ENCODE data around the gene TPCN2. TPM values are rescaled to one million over a fixed set of nuclear protein-coding genes. Genes with fewer than 3 reads are reported as not detected.

Gene TPCN2
- total RNA-seq, 1 experiment from 2014 or later: 20.6 TPM

DNA sequence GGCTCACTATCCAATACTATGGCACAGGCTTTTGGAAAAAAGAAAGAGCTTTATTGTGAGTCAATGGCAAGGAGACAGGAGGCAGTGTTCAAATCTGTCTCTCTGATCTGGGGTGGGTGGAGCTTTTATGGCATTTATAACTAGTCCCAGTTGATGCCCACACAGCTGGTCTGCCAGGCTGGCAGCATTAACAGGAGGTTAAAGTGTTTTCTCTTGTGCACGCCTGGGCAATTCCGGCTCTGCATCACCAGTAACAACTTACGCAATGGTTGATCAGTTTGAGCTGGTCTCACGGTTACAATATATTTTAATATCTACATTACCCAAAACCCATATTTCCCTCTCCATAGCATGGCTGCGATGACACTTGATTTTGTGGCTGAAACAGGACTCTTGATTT lies 91.9 kb downstream of the TPCN2 start:
- Histone ChIP-seq H3K36me3 (ENCODE audit: control insufficient read depth, insufficient read depth, low read length) (no peaks in the 10 kb centered on the region), H3K4me3 (ENCODE audit: low read depth in 2 of 2, low read length in 2 of 2) (no peak overlapping the region), H3K27me3 (ENCODE audit: control insufficient read depth, insufficient read depth, low read length) (no peaks in the 10 kb centered on the region), H3K9me3 (ENCODE audit: control insufficient read depth, insufficient read depth, low read depth, low read length) (peaks cover 4% of the 10 kb centered on the region; the same call in 1 of the 2 replicates), H3K27ac (ENCODE audit: low read length) (no peak overlapping the region), H3K4me1 (ENCODE audit: control insufficient read depth, insufficient read depth, low read length) (no peaks in the 10 kb centered on the region)
- TF ChIP-seq, protein P1, sequence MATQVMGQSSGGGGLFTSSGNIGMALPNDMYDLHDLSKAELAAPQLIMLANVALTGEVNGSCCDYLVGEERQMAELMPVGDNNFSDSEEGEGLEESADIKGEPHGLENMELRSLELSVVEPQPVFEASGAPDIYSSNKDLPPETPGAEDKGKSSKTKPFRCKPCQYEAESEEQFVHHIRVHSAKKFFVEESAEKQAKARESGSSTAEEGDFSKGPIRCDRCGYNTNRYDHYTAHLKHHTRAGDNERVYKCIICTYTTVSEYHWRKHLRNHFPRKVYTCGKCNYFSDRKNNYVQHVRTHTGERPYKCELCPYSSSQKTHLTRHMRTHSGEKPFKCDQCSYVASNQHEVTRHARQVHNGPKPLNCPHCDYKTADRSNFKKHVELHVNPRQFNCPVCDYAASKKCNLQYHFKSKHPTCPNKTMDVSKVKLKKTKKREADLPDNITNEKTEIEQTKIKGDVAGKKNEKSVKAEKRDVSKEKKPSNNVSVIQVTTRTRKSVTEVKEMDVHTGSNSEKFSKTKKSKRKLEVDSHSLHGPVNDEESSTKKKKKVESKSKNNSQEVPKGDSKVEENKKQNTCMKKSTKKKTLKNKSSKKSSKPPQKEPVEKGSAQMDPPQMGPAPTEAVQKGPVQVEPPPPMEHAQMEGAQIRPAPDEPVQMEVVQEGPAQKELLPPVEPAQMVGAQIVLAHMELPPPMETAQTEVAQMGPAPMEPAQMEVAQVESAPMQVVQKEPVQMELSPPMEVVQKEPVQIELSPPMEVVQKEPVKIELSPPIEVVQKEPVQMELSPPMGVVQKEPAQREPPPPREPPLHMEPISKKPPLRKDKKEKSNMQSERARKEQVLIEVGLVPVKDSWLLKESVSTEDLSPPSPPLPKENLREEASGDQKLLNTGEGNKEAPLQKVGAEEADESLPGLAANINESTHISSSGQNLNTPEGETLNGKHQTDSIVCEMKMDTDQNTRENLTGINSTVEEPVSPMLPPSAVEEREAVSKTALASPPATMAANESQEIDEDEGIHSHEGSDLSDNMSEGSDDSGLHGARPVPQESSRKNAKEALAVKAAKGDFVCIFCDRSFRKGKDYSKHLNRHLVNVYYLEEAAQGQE (IDR thresholded peaks at IDR 0.05; ENCODE audit: insufficient read depth in 1 of 2, low read depth in 2 of 2, low read length in 1 of 2): no peak
- no peak for TF ChIP-seq TCF7L2 (IDR thresholded peaks at IDR 0.05; ENCODE audit: low read depth, low read length)
- TF ChIP-seq SIN3A (IDR thresholded peaks at IDR 0.05; ENCODE audit: borderline replicate concordance, insufficient read depth, low read depth, low read length): no peak
- TF ChIP-seq, protein P2, sequence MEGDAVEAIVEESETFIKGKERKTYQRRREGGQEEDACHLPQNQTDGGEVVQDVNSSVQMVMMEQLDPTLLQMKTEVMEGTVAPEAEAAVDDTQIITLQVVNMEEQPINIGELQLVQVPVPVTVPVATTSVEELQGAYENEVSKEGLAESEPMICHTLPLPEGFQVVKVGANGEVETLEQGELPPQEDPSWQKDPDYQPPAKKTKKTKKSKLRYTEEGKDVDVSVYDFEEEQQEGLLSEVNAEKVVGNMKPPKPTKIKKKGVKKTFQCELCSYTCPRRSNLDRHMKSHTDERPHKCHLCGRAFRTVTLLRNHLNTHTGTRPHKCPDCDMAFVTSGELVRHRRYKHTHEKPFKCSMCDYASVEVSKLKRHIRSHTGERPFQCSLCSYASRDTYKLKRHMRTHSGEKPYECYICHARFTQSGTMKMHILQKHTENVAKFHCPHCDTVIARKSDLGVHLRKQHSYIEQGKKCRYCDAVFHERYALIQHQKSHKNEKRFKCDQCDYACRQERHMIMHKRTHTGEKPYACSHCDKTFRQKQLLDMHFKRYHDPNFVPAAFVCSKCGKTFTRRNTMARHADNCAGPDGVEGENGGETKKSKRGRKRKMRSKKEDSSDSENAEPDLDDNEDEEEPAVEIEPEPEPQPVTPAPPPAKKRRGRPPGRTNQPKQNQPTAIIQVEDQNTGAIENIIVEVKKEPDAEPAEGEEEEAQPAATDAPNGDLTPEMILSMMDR (IDR thresholded peaks at IDR 0.05): no peak
- TF ChIP-seq POLR2AphosphoS5 (IDR thresholded peaks at IDR 0.05; ENCODE audit: low read depth, low read length): no peak
- in situ Hi-C loops (cut with HindIII; ENCODE audit: low pct_unique_long_range_greater_than_20kb, low sequenced_read_pairs): no loop called here
- ChIA-PET CTCF (interaction anchor here (1.3 kb wide), 1 partner anchor 9 kb away, joined by 5 read pairs; no protein-coding TSS in a partner anchor), POLR2A (no interaction called here)
- ATAC-seq: no peak
- intact Hi-C loops (cut with micrococcal nuclease; ENCODE audit: unreplicated experiment): no loop called here
- BruUV-seq (replicated peaks): no TSS peak
- no peak for DNase-seq (ENCODE audit: low read depth, low spot score)

DNA sequence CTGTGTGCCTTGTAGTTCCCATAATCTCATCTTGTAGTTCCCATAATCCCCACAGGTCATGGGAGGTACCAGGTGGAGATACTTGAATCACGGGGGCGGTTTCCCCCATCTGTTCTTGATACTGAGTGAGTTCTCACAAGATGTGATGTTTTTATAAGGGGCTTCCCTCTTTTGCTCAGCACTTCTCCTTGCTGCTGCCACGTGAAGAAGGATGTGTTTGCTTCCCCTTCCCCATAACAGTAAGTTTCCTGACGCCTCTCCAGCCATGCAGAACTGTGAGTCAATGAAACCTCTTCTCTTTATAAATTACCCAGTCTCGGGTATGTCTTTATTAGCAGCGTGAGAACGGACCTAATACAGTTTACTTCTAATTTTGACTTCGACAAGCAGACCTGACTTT lies 93.0 kb downstream of the TPCN2 start:
- ATAC-seq (no peak), DNase-seq (ENCODE audit: low read depth, low spot score) (no peak)
- ChIA-PET CTCF (no interaction called here), POLR2A (no interaction called here)
- BruUV-seq (replicated peaks): no TSS peak
- Histone ChIP-seq H3K27ac (ENCODE audit: low read length) (no peak overlapping the region), H3K36me3 (ENCODE audit: control insufficient read depth, insufficient read depth, low read length) (no peaks in the 10 kb centered on the region), H3K9me3 (ENCODE audit: control insufficient read depth, insufficient read depth, low read depth, low read length) (peaks cover 14% of the 10 kb centered on the region), H3K4me3 (ENCODE audit: low read depth in 2 of 2, low read length in 2 of 2) (no peak overlapping the region), H3K27me3 (ENCODE audit: control insufficient read depth, insufficient read depth, low read length) (no peaks in the 10 kb centered on the region), H3K4me1 (ENCODE audit: control insufficient read depth, insufficient read depth, low read length) (no peaks in the 10 kb centered on the region)
- in situ Hi-C loops (cut with HindIII; ENCODE audit: low pct_unique_long_range_greater_than_20kb, low sequenced_read_pairs): no loop called here
- TF ChIP-seq POLR2AphosphoS5 (IDR thresholded peaks at IDR 0.05; ENCODE audit: low read depth, low read length) (no peak), SIN3A (IDR thresholded peaks at IDR 0.05; ENCODE audit: borderline replicate concordance, insufficient read depth, low read depth, low read length) (no peak), TCF7L2 (IDR thresholded peaks at IDR 0.05; ENCODE audit: low read depth, low read length) (no peak)
- TF ChIP-seq, protein P1 (IDR thresholded peaks at IDR 0.05; ENCODE audit: insufficient read depth in 1 of 2, low read depth in 2 of 2, low read length in 1 of 2): no peak
- TF ChIP-seq, protein P2 (IDR thresholded peaks at IDR 0.05): no peak
- intact Hi-C loops (cut with micrococcal nuclease; ENCODE audit: unreplicated experiment): no loop called here
